Right atrium auricular region (tissue), 2 donors: Measurements from ENCODE around the gene PXMP4. TPM values are rescaled to one million over a fixed set of nuclear protein-coding genes. Genes with fewer than 3 reads are reported as not detected.
A peak's percentile ranks its signal among the peaks of the same experiment; 100 is the strongest.

Experiments
- DNase-seq: peaks from one replicate; pipeline ENCODE4 v3.0.0-alpha.2; 2019; ENCODE audit warnings: low spot score
- H3K27ac ChIP-seq, 2 donors: fragments of 200-600 bp; sonication (generic); 1 replicate in 1 of 2; 2 replicates in 1 of 2; pipeline ENCODE4 v1.5.1; 2016 to 2019
- H3K27me3 ChIP-seq, 2 donors: fragments of 200-600 bp; sonication (generic); one replicate each; pipeline versions ENCODE4 v1.5.1 to v1.6.0; 2017 to 2019
- H3K36me3 ChIP-seq: fragments of 200-600 bp; sonication (generic); one replicate; pipeline ENCODE4 v1.5.1; 2016
- H3K4me1 ChIP-seq, 2 donors: fragments of 200-600 bp; sonication (generic); one replicate each; pipeline versions ENCODE4 v1.5.1 to v1.6.0; 2017 to 2019
- H3K4me3 ChIP-seq, 2 donors: fragments of 200-600 bp; sonication (generic); 1 replicate in 1 of 2; 2 replicates in 1 of 2; pipeline ENCODE4 v1.5.1; 2017 to 2019; ENCODE audit warnings: mild to moderate bottlenecking in 1 of 2, moderate library complexity in 1 of 2
- H3K9me3 ChIP-seq, 2 donors: fragments of 200-600 bp; sonication (generic); one replicate each; pipeline ENCODE4 v1.5.1; 2019
- total RNA-seq, 2 donors: library from RNA; depleted of rRNA; stranded (reverse); fragments of >200 nt; gene quantifications; one replicate each; pipeline ENCODE4 v1.1.0, GENCODE V29; 2016
- TF ChIP-seq, protein P1 (sequence below), 2 donors: fragments of 200-600 bp; sonication (generic); IDR thresholded peaks; one replicate each; pipeline ENCODE4 v1.5.1; 2019; ENCODE audit warnings: antibody characterized with exemption in 2 of 2

The PXMP4 gene
- total RNA-seq, 2 donors from 2014 or later: 4.5 to 9.8 TPM

DNA sequence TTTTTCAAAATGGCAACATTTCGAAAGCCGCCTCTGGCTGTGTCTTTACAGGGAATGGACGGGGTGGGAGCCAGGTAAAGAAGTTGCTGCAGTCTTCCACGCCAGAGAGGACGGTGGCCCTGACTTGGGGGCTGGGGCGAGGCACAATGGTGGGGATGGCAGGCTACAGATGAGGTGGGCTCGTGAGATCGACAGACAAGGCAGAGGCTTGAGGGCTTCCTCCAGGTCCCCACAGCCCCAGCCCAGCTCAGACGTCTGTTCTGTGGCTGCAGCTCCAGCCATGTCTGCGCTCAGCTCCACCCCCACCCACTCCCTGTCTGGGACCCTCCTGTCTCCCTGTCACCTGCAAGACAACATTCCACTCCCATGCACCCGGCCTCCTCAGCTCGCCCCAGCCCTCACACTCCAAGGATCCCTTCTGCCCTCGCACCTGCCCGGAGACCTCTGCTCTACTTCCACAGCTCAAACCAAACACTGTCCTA lies 65.4 kb downstream of the PXMP4 start:
- no peaks in the 10 kb centered on the region for H3K9me3 ChIP-seq
- peaks cover 0 to 10% of the 10 kb centered on the region in 2 donors for H3K4me1 ChIP-seq
- H3K4me3 ChIP-seq: no peak overlapping the region
- H3K36me3 ChIP-seq: peaks cover 10% of the 10 kb centered on the region
- no peak for DNase-seq
- TF ChIP-seq, protein P1, sequence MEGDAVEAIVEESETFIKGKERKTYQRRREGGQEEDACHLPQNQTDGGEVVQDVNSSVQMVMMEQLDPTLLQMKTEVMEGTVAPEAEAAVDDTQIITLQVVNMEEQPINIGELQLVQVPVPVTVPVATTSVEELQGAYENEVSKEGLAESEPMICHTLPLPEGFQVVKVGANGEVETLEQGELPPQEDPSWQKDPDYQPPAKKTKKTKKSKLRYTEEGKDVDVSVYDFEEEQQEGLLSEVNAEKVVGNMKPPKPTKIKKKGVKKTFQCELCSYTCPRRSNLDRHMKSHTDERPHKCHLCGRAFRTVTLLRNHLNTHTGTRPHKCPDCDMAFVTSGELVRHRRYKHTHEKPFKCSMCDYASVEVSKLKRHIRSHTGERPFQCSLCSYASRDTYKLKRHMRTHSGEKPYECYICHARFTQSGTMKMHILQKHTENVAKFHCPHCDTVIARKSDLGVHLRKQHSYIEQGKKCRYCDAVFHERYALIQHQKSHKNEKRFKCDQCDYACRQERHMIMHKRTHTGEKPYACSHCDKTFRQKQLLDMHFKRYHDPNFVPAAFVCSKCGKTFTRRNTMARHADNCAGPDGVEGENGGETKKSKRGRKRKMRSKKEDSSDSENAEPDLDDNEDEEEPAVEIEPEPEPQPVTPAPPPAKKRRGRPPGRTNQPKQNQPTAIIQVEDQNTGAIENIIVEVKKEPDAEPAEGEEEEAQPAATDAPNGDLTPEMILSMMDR (IDR thresholded peaks at IDR 0.05): no peak
- no peak overlapping the region for H3K27ac ChIP-seq
- H3K27me3 ChIP-seq: no peaks in the 10 kb centered on the region

DNA sequence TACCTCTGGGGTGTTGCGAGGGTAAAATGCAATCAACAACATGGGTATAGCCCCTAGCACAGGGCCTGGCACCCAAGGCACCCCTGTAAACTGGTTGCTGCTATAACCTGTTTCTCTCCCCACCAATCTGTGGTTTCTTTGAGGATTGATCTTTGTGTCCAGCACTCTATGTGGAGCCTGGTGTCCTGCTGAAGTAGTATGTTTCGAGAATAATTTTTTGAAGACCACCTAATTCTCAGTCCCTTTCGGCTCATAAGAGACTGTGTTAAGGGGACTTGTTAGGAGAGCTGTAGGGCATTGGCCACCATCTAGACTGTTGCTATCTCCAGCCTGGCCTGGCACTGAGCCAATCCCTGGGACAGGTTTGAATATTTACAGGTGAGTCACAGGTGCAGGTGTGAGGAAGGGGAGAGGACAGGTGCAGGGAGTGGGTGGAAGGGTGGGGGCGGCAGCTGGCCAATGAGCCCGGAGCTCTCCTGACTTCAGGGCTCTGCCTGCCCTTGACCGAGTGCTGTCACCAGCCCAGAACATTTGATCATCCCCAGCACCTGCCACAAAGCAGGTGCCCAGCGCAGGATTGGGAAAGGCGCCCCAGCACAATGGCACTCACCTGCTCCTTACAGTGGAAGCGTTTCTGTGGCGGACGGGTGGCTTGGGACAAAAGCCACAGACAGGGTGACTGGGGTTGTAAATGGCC lies 66.1 kb downstream of the PXMP4 start:
- H3K27ac ChIP-seq: no peak overlapping the region
- H3K4me3 ChIP-seq: no peak overlapping the region
- H3K4me1 ChIP-seq: peaks cover 0 to 10% of the 10 kb centered on the region in 2 donors
- H3K27me3 ChIP-seq: no peaks in the 10 kb centered on the region
- TF ChIP-seq, protein P1 (IDR thresholded peaks at IDR 0.05): no peak
- DNase-seq: no peak
- peaks cover 3% of the 10 kb centered on the region for H3K36me3 ChIP-seq
- no peaks in the 10 kb centered on the region for H3K9me3 ChIP-seq

DNA sequence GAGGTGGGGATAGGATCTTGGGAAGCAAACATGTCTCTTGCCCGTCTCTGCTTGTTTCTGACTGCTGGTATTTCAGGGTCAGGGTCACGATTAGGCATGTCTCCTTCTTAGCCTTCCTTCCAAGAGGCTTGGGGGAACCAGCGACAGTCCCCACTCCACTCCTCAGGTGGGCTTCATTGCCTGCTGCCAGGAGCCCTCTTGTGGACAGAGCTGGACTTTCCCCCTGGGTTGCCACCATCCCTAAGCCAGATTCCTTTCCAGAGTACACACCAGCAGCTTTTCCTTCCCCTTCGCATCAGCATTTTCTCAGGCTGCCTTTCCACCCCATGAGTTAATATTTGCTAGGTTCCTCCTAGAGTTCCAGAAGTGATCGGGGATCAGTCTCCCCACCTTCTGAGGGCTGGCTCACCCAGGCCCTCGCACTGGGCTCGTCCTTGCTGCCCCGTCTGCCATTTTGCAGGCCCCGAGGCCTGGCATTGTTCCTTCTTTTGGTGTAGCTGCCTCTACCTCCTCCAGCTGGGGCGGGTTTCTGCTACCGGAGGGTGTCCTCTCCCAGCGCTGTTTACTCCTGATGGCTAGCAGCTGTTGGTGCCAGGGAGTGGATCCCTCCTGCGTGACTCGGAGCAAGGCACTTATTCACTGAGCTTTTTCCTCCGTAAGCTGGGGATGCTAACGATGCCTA lies 66.8 kb downstream of the PXMP4 start:
- H3K9me3 ChIP-seq: no peaks in the 10 kb centered on the region
- no peak overlapping the region for H3K27ac ChIP-seq
- H3K4me1 ChIP-seq: peaks cover 0 to 17% of the 10 kb centered on the region in 2 donors
- peak; percentile 82 for DNase-seq
- H3K27me3 ChIP-seq: no peaks in the 10 kb centered on the region
- H3K36me3 ChIP-seq: no peaks in the 10 kb centered on the region
- TF ChIP-seq, protein P1 (IDR thresholded peaks at IDR 0.05): peak; percentile 58 to 81
- H3K4me3 ChIP-seq: no peak overlapping the region

Other genes with a start within 250 kb of the PXMP4 start
- 10 to 100 TPM in 1 of 2 donors, 1 to 10 TPM in 1; 9.8 to 10.4 TPM for gene CBFA2T2, start 230.2 kb downstream of the PXMP4 start, total RNA-seq
- gene C20orf144, start 58.0 kb downstream of the PXMP4 start, total RNA-seq: not detected
- under 1 TPM; 0.33 to 0.79 TPM for gene ACTL10, start 53.4 kb downstream of the PXMP4 start, total RNA-seq
- gene NECAB3, start 45.9 kb downstream of the PXMP4 start, total RNA-seq: 10 to 100 TPM; 81.7 to 88.4 TPM
- under 1 TPM; 0.31 to 0.33 TPM for gene E2F1, start 33.9 kb downstream of the PXMP4 start, total RNA-seq
- gene ZNF341, start 11.7 kb upstream of the PXMP4 start, total RNA-seq: 1 to 10 TPM; 1.0 to 1.8 TPM
- gene CHMP4B, start 91.0 kb upstream of the PXMP4 start, total RNA-seq: 10 to 100 TPM; 57.0 to 79.5 TPM